ENCODE results near the gene ACRBP. TPM values are rescaled to one million over a fixed set of nuclear protein-coding genes. Genes with fewer than 3 reads are reported as not detected.

Gene ACRBP
- total and polyA plus RNA-seq, 12 donors, result 0.25 to 4.1 (median 0.43) TPM; not detected in 1

DNA sequence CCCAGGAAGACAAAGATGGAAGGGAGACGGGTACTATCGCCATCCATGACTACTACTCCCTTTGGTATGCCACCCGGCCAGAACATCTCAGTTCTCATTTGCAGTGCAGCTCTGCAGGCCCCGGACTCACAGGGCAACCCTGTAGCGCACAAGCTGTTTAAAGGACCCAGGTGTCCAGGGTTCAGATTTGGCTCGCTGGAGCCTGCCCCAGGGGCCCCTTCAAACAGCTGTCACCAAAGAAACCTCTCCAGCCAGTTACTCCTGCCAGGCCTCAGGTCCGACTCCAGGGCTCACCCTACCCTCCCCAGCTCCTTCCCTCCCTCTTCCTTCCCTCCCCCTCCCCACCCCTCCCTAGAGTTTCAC, 34.6 kb downstream of the ACRBP start:
- TF ChIP-seq, protein P1, sequence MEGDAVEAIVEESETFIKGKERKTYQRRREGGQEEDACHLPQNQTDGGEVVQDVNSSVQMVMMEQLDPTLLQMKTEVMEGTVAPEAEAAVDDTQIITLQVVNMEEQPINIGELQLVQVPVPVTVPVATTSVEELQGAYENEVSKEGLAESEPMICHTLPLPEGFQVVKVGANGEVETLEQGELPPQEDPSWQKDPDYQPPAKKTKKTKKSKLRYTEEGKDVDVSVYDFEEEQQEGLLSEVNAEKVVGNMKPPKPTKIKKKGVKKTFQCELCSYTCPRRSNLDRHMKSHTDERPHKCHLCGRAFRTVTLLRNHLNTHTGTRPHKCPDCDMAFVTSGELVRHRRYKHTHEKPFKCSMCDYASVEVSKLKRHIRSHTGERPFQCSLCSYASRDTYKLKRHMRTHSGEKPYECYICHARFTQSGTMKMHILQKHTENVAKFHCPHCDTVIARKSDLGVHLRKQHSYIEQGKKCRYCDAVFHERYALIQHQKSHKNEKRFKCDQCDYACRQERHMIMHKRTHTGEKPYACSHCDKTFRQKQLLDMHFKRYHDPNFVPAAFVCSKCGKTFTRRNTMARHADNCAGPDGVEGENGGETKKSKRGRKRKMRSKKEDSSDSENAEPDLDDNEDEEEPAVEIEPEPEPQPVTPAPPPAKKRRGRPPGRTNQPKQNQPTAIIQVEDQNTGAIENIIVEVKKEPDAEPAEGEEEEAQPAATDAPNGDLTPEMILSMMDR (IDR thresholded peaks at IDR 0.05), result no peak
- H3K9me3 ChIP-seq, result peaks cover 0 to 10% (median 0%) of the 10 kb centered on the region in 11 donors
- 35 to 43% methylated on average over 7 of the region's 7 CpGs for WGBS, 2 donors
- DNase-seq (no peak), ATAC-seq (no peak)
- no peaks in the 10 kb centered on the region for H3K36me3 ChIP-seq
- intact Hi-C loops (cut with DNase I), result loop anchor here in 5 of 10 donors (10.0 kb wide), 3 partner anchors 72 to 212 kb away; partner anchors contain the start of genes ZNF384 (in 3 of the 5), GPR162 (in 2 of the 5) and P3H3 (in 2 of the 5)
- no peaks in the 10 kb centered on the region for H3K27me3 ChIP-seq
- H3K4me1 ChIP-seq, result peaks cover 16 to 38% (median 26%) of the 10 kb centered on the region in 9 donors
- H3K27ac ChIP-seq, result peak overlapping the region; percentile 60 to 96 (median 94)
- peak overlapping the region in 3 of 10 donors; percentile 22 to 36 (median 22) for H3K4me3 ChIP-seq

DNA sequence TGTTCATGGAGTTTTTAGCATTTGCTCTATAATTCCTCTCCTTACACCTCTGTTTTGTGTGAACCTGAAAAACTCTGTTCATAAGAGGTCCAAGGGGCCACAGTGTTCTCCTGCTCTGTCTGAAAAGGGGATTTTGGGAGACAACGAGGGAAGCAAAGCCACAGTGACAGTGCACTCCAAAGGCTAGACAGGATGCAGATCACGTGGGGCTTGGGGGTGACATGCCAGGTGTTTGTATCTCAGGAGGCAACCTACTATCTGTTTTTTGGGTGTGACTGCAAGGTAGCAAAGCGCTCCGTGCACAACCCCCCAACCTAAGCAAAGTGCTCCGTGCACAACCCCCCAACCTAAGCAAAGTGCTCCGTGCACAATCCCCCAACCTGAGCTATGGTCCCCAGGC, 35.0 kb downstream of the ACRBP start:
- intact Hi-C loops (cut with DNase I), result loop anchor here in 5 of 10 donors (10.0 kb wide), 3 partner anchors 73 to 213 kb away; partner anchors contain the start of genes ZNF384 (in 3 of the 5), GPR162 (in 2 of the 5) and P3H3 (in 2 of the 5)
- no peak overlapping the region for H3K4me3 ChIP-seq
- H3K27me3 ChIP-seq, result no peaks in the 10 kb centered on the region
- DNase-seq (no peak), ATAC-seq (no peak)
- H3K27ac ChIP-seq, result peak overlapping the region in 9 of 10 donors; percentile 60 to 96 (median 94)
- no peaks in the 10 kb centered on the region for H3K36me3 ChIP-seq
- WGBS, 2 donors, result 68 to 74% methylated on average over 6 of the region's 6 CpGs
- peaks cover 0 to 10% (median 0%) of the 10 kb centered on the region in 11 donors for H3K9me3 ChIP-seq
- peaks cover 16 to 38% (median 26%) of the 10 kb centered on the region in 9 donors for H3K4me1 ChIP-seq
- TF ChIP-seq, protein P1 (IDR thresholded peaks at IDR 0.05), result no peak

DNA sequence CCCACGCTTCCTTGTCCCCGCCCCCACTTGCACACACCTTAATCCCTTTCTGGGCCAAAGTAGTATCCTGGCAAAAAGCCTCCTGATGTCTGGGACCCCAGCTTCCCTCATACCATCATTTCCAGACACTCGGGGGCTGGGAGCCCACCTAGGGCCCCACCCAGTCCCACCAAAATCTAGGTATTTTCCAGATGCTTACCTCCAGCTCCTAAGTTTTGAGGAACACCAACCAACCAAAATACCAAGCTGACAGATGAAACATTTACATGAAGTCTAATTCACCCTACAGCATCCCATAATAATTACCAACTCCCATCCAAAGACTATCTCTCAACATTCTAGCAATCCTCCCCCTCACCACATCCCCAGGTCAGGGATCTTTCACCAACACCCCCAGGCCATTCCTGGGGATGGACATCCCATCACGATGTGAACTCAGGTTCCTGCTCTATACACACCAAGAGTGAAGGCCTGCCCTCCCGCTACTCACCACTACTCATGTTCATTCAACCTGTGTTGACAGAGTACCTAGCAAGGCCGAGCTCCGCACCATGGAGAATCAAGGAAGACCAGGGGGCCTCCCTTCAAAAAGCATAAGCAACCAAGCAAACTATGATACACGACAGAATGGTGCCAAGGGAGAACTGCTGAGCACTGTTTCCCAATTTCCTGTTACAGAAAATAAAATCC, 38.5 kb downstream of the ACRBP start:
- H3K4me1 ChIP-seq, result peaks cover 25 to 58% (median 48%) of the 10 kb centered on the region in 9 donors
- ATAC-seq (no peak), DNase-seq (no peak)
- peaks cover 0 to 10% (median 0%) of the 10 kb centered on the region in 11 donors for H3K9me3 ChIP-seq
- WGBS, 2 donors, result 56% methylated on average over 8 of the region's 8 CpGs
- H3K27ac ChIP-seq, result peak overlapping the region in 9 of 10 donors; percentile 7 to 79 (median 65)
- no peaks in the 10 kb centered on the region for H3K27me3 ChIP-seq
- peaks cover 0 to 14% (median 0%) of the 10 kb centered on the region in 9 donors for H3K36me3 ChIP-seq
- TF ChIP-seq, protein P1 (IDR thresholded peaks at IDR 0.05), result no peak
- intact Hi-C loops (cut with DNase I), result loop anchor here in 1 of 10 donors (5.0 kb wide), 1 partner anchor 54 kb away; the partner anchor contains the start of gene ING4
- H3K4me3 ChIP-seq, result no peak overlapping the region

DNA sequence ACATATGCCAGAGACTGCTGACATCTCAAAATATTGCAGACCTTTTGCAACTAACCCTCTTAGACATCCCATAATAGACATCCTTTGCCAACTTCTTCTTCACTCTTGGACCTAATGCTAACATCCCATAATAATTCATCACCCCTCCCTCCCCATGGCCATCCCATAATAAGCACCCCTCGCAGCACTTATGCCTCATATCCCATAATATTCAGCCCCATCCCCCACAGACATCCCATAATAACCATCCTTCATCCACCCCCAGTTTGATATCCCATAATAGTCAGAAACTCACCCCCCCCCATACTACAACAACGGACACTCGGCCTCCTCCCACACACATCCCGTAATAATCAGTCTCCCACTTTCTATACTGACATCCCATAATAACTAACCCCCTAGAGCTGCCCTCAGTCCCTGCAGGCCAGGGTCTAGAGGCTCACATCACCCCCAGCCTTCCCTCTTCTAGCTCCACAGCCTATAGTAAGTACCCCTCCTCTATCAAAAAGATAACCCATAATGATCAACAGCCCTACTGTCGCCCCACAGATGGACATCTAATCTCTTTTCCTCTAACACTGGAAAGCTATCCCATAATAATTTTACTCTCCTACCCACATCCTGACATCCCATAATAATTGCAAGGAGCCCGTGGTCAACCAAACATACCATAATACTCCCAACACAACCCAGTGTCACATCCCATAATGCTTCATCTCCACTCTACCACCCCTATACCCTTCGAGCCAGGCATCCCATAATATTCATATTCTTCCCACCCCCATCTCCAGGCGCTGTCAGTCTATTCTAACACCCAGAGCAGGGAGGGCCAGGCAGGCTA, 39.3 kb downstream of the ACRBP start:
- Histone ChIP-seq H3K36me3 (peaks cover 0 to 22% (median 0%) of the 10 kb centered on the region in 9 donors), H3K9me3 (peaks cover 0 to 10% (median 0%) of the 10 kb centered on the region in 11 donors), H3K27me3 (no peaks in the 10 kb centered on the region), H3K4me1 (peaks cover 19 to 59% (median 50%) of the 10 kb centered on the region in 9 donors), H3K27ac (peak overlapping the region in 9 of 10 donors; percentile 7 to 79 (median 66)), H3K4me3 (no peak overlapping the region)
- peak in 1 of 2 donors; percentile 77 for DNase-seq
- ATAC-seq, result peak in 7 of 8 donors; percentile 3 to 34 (median 14)
- intact Hi-C loops (cut with DNase I), result loop anchor here in 1 of 10 donors (5.0 kb wide), 1 partner anchor 54 kb away; the partner anchor contains the start of gene ING4
- TF ChIP-seq, protein P1 (IDR thresholded peaks at IDR 0.05), result no peak
- WGBS, 2 donors, result 2 to 4% methylated on average over 8 of the region's 8 CpGs

All from heart right ventricle (tissue), 16 donors.